ENCODE measurements around the gene RSPH6A.

GRCh38 chr19:45863335-45863839, 48.3 kb upstream of the RSPH6A start:
- TF ChIP-seq RARB (CRISPR knock-in tag; IDR thresholded peaks at IDR 0.05) (no peak), PPARA (CRISPR knock-in tag; IDR thresholded peaks at IDR 0.05; ENCODE audit: borderline replicate concordance) (no peak), TCF4 (CRISPR knock-in tag; IDR thresholded peaks at IDR 0.05; ENCODE audit: borderline replicate concordance) (no peak), SNAI2 (CRISPR knock-in tag; IDR thresholded peaks at IDR 0.05) (no peak), ARNTL (CRISPR knock-in tag; IDR thresholded peaks at IDR 0.05; ENCODE audit: borderline replicate concordance, low read depth) (no peak), CREB5 (CRISPR knock-in tag; IDR thresholded peaks at IDR 0.05; ENCODE audit: low read depth) (no peak), ISL1 (CRISPR knock-in tag; IDR thresholded peaks at IDR 0.05) (no peak), PATZ1 (CRISPR knock-in tag; IDR thresholded peaks at IDR 0.05; ENCODE audit: borderline replicate concordance) (no peak), ZC3H10 (CRISPR knock-in tag; IDR thresholded peaks at IDR 0.05) (no peak), OSR1 (CRISPR knock-in tag; IDR thresholded peaks at IDR 0.05) (no peak), BACH2 (CRISPR knock-in tag; IDR thresholded peaks at IDR 0.05; ENCODE audit: borderline replicate concordance) (no peak)
